CD4-positive, alpha-beta T cell treated with Interleukin-6 at 100 ng/mL for 8 hours (primary cell): ENCODE results near the gene MOCS1.

Source experiments
- DNase-seq: peaks from one replicate; pipeline ENCODE4 v3.0.0-alpha.2; 2020; ENCODE audit warnings: mixed read lengths, low spot score

The MOCS1 gene

GRCh38 chr6:39948199-39948791, 14.0 kb upstream of the MOCS1 start:
- no peak for DNase-seq

GRCh38 chr6:39947611-39948068, 13.4 kb upstream of the MOCS1 start:
- no peak for DNase-seq

- no peak for DNase-seq
These were observed 11.4 kb upstream of the MOCS1 start for GRCh38 chr6:39945626-39946025.

- DNase-seq = no peak
These were observed 8.8 kb upstream of the MOCS1 start for GRCh38 chr6:39942903-39943580.

- DNase-seq = no peak
These were observed 7.6 kb upstream of the MOCS1 start for GRCh38 chr6:39941820-39942219.

GRCh38 chr6:39941138-39941537, 6.9 kb upstream of the MOCS1 start:
- no peak for DNase-seq

- no peak for DNase-seq
These were observed 4.8 kb upstream of the MOCS1 start for GRCh38 chr6:39938773-39939654.

- no peak for DNase-seq
These were observed 3.5 kb upstream of the MOCS1 start for GRCh38 chr6:39937686-39938333.

GRCh38 chr6:39936857-39937256, 2.6 kb upstream of the MOCS1 start:
- no peak for DNase-seq

GRCh38 chr6:39935241-39935640, 979 bp upstream of the MOCS1 start:
- DNase-seq = no peak

GRCh38 chr6:39933669-39934130, 562 bp downstream of the MOCS1 start:
- DNase-seq = no peak

GRCh38 chr6:39932386-39932910, 1.8 kb downstream of the MOCS1 start:
- DNase-seq = no peak

- no peak for DNase-seq
These were observed 2.7 kb downstream of the MOCS1 start for GRCh38 chr6:39931607-39932006.

GRCh38 chr6:39930540-39930939, 3.7 kb downstream of the MOCS1 start:
- no peak for DNase-seq

- DNase-seq = no peak
These were observed 4.4 kb downstream of the MOCS1 start for GRCh38 chr6:39929733-39930461.

- no peak for DNase-seq
These were observed 5.1 kb downstream of the MOCS1 start for GRCh38 chr6:39929039-39929732.

GRCh38 chr6:39927159-39927558, 7.1 kb downstream of the MOCS1 start:
- DNase-seq = no peak

- no peak for DNase-seq
These were observed 7.6 kb downstream of the MOCS1 start for GRCh38 chr6:39926668-39927067.

GRCh38 chr6:39925931-39926290, 8.4 kb downstream of the MOCS1 start:
- no peak for DNase-seq

- no peak for DNase-seq
These were observed 8.9 kb downstream of the MOCS1 start for GRCh38 chr6:39925191-39925930.
